Epithelial cell of proximal tubule (primary cell): ENCODE measurements around the gene SENP3. TPM values are rescaled to one million over a fixed set of nuclear protein-coding genes. Genes with fewer than 3 reads are reported as not detected.

Source experiments
- DNase-seq: peaks from one replicate; pipeline ENCODE4 v3.0.0-alpha.2; 2011; ENCODE audit warnings: low read depth
- H3K4me3 ChIP-seq: 2 replicates; pipeline ENCODE4 v1.5.1; 2011; ENCODE audit warnings: low read depth, mild to moderate bottlenecking, low read length
- CTCF ChIP-seq: conservative IDR thresholded peaks from 2 replicates; pipeline ENCODE4 v1.5.1; 2012; ENCODE audit warnings: low read depth, mild to moderate bottlenecking, low read length
- total RNA-seq: library from RNA; depleted of rRNA; stranded (reverse); fragments of >200 nt; gene quantifications from 2 replicates; pipeline ENCODE4 v1.2.3, GENCODE V29; 2015

SENP3 gene
- total RNA-seq, 1 donor from 2014 or later: 62.9 TPM

DNA sequence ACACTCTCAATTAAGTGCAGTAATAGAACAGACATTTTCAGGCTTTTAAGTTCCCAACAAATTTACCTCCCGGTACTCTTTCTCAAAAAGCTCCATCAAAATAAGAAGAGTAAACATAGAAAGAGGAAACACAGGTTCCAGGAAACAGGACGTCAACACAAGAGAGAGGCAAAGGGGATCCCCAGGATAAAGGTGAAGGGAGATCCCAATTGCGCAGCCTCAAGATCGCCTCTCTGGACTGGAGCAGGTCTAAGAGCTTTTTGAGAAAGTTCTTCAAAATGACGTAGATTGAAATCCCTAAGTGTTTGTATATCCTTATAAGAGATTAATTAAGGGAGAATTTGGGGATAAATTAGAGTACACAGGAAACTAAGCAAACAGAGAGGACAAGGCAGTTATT, 56.9 kb downstream of the SENP3 start:
- no peak for TF ChIP-seq CTCF
- H3K4me3 ChIP-seq: no peak overlapping the region
- no peak for DNase-seq

DNA sequence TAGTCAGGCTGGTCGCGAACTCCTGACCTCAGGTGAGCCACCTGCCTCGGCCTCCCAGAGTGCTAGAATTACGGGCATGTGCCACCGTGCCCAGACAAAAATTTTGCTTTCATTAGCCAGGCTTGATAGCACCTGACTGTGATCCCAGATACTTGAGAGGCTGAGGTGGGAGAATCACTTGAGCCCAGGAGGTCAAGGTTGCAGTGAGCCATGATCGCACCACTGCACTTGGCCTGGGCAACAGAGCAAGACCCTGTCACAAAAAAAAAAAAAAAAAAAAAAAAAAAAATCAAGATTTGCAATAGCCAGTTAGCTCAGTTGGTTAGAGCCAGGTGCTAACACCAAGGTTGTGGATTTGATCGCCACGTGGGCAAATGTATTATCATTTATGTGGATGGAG, 59.1 kb downstream of the SENP3 start:
- no peak for DNase-seq
- TF ChIP-seq CTCF: no peak
- H3K4me3 ChIP-seq: no peak overlapping the region

Other genes starting within 250 kb of the SENP3 start
- 91.5 and 104 TPM in 2 replicates for gene GPS2, start 246.6 kb upstream of the SENP3 start, total RNA-seq
- 13.4 and 19.3 TPM in 2 replicates for gene NEURL4, start 232.6 kb upstream of the SENP3 start, total RNA-seq
- 0.81 and 1.4 TPM in 2 replicates for gene ACAP1, start 225.4 kb upstream of the SENP3 start, total RNA-seq
- gene KCTD11, start 209.8 kb upstream of the SENP3 start, total RNA-seq: 9.8 and 12.3 TPM in 2 replicates
- not detected in 2 replicates for gene TMEM95, start 206.8 kb upstream of the SENP3 start, total RNA-seq
- 5.4 and 7.3 TPM in 2 replicates for gene TNK1, start 180.8 kb upstream of the SENP3 start, total RNA-seq
- gene PLSCR3, start 167.4 kb upstream of the SENP3 start, total RNA-seq: 33.0 and 59.0 TPM in 2 replicates
- 134 and 163 TPM in 2 replicates for gene TMEM256, start 157.8 kb upstream of the SENP3 start, total RNA-seq
- gene NLGN2, start 154.1 kb upstream of the SENP3 start, total RNA-seq: 2.5 and 10.3 TPM in 2 replicates
- gene SPEM1, start 141.6 kb upstream of the SENP3 start, total RNA-seq: not detected in 2 replicates
- not detected in 2 replicates for gene SPEM2, start 136.3 kb upstream of the SENP3 start, total RNA-seq
- gene SPEM3, start 133.1 kb upstream of the SENP3 start, total RNA-seq: not detected in 2 replicates
- 24.6 and 25.0 TPM in 2 replicates for gene TMEM102, start 126.5 kb upstream of the SENP3 start, total RNA-seq
- gene FGF11, start 122.4 kb upstream of the SENP3 start, total RNA-seq: 0.51 and 11.5 TPM in 2 replicates
- gene CHRNB1, start 116.9 kb upstream of the SENP3 start, total RNA-seq: 21.3 and 30.7 TPM in 2 replicates
- 17.9 and 24.6 TPM in 2 replicates for gene ZBTB4, start 82.3 kb upstream of the SENP3 start, total RNA-seq
- gene SLC35G6, start 80.5 kb upstream of the SENP3 start, total RNA-seq: not detected in 2 replicates
- 30.3 and 30.5 TPM in 2 replicates for gene POLR2A, start 77.6 kb upstream of the SENP3 start, total RNA-seq
- gene TNFSF12, start 12.9 kb upstream of the SENP3 start, total RNA-seq: 25.2 and 31.8 TPM in 2 replicates
- gene TNFSF13, start 3.2 kb upstream of the SENP3 start, total RNA-seq: 5.2 and 6.4 TPM in 2 replicates
- gene CD68, start 17.7 kb downstream of the SENP3 start, total RNA-seq: 10.7 and 16.7 TPM in 2 replicates
- gene MPDU1, start 21.9 kb downstream of the SENP3 start, total RNA-seq: 236 and 272 TPM in 2 replicates
- 18.7 and 19.0 TPM in 2 replicates for gene SOX15, start 28.2 kb downstream of the SENP3 start, total RNA-seq
- 49.9 and 53.6 TPM in 2 replicates for gene FXR2, start 53.0 kb downstream of the SENP3 start, total RNA-seq
- 32.6 and 43.4 TPM in 2 replicates for gene SAT2, start 65.9 kb downstream of the SENP3 start, total RNA-seq
- not detected in 2 replicates for gene SHBG, start 68.2 kb downstream of the SENP3 start, total RNA-seq
- gene ATP1B2, start 89.0 kb downstream of the SENP3 start, total RNA-seq: not detected in 2 replicates
- 49.4 and 89.4 TPM in 2 replicates for gene TP53, start 125.6 kb downstream of the SENP3 start, total RNA-seq
- gene WRAP53, start 126.6 kb downstream of the SENP3 start, total RNA-seq: 14.9 and 41.6 TPM in 2 replicates
- gene EFNB3, start 143.3 kb downstream of the SENP3 start, total RNA-seq: 0.94 and 1.7 TPM in 2 replicates
- not detected in 2 replicates for gene DNAH2, start 155.8 kb downstream of the SENP3 start, total RNA-seq